ENCODE data around the gene LHX8. TPM values are rescaled to one million over a fixed set of nuclear protein-coding genes. Genes with fewer than 3 reads are reported as not detected.
"Not testable (repeated sequence)": the region's sequence is repeated elsewhere in the genome, so short reads cannot be mapped to it uniquely, and the experiment has no call there.

LHX8 gene
- total RNA-seq, 2 donors from 2014 or later = not detected

- peaks cover 13% of the 10 kb centered on the region for H3K9me3 ChIP-seq (ENCODE audit: control insufficient read depth, low read length)
- no peak for TF ChIP-seq CTCF (conservative IDR thresholded peaks at IDR 0.05)
- no peaks in the 10 kb centered on the region for H3K4me1 ChIP-seq (ENCODE audit: control insufficient read depth, insufficient read depth, low read length)
- Mint-ChIP-seq H3K9me3 (peaks cover 15% of the 10 kb centered on the region), H3K36me3 (ENCODE audit: low read depth) (no peaks in the 10 kb centered on the region), H3K4me1 (peaks cover 4% of the 10 kb centered on the region), H3K4me3 (no peak overlapping the region), H3K27ac (no peak overlapping the region), H3K27me3 (ENCODE audit: insufficient read depth) (peaks cover 5% of the 10 kb centered on the region)
- no peaks in the 10 kb centered on the region for H3K36me3 ChIP-seq (ENCODE audit: control insufficient read depth, insufficient read depth, low read length)
- no peak overlapping the region for H3K9ac ChIP-seq (ENCODE audit: extremely low read depth, low read length, poor library complexity, severe bottlenecking)
- H3K4me3 ChIP-seq (ENCODE audit: low read length) = no peak overlapping the region
- peaks cover 9% of the 10 kb centered on the region for H3K27me3 ChIP-seq (ENCODE audit: control insufficient read depth, insufficient read depth, low read length, poor library complexity, severe bottlenecking)
- WGBS, 2 experiments (ENCODE audit: insufficient coverage in 1 of 2, insufficient read length in 1 of 2) = 92% methylated on average over 1 of the region's 1 CpG; no CpG with 5 or more reads in 1 of the 2 experiments
- H3K27ac ChIP-seq (ENCODE audit: low read depth, low read length) = no peak overlapping the region
- DNase-seq = no peak
Measured at GRCh38 chr1:75171876-75172275, 37.7 kb downstream of the LHX8 start.

- Mint-ChIP-seq H3K27ac (no peak overlapping the region), H3K36me3 (ENCODE audit: low read depth) (no peaks in the 10 kb centered on the region), H3K27me3 (ENCODE audit: insufficient read depth) (peaks cover 2% of the 10 kb centered on the region), H3K4me1 (peaks cover 4% of the 10 kb centered on the region), H3K9me3 (peaks cover 15% of the 10 kb centered on the region), H3K4me3 (no peak overlapping the region)
- no peak for DNase-seq
- peaks cover 13% of the 10 kb centered on the region for H3K9me3 ChIP-seq (ENCODE audit: control insufficient read depth, low read length)
- TF ChIP-seq CTCF (conservative IDR thresholded peaks at IDR 0.05) = no peak
- no peak overlapping the region for H3K9ac ChIP-seq (ENCODE audit: extremely low read depth, low read length, poor library complexity, severe bottlenecking)
- H3K27ac ChIP-seq (ENCODE audit: low read depth, low read length) = no peak overlapping the region
- WGBS, 2 experiments (ENCODE audit: insufficient coverage in 1 of 2, insufficient read length in 1 of 2) = 64 to 83% methylated on average over 1 of the region's 1 CpG
- peaks cover 3% of the 10 kb centered on the region for H3K27me3 ChIP-seq (ENCODE audit: control insufficient read depth, insufficient read depth, low read length, poor library complexity, severe bottlenecking)
- no peaks in the 10 kb centered on the region for H3K36me3 ChIP-seq (ENCODE audit: control insufficient read depth, insufficient read depth, low read length)
- no peaks in the 10 kb centered on the region for H3K4me1 ChIP-seq (ENCODE audit: control insufficient read depth, insufficient read depth, low read length)
- H3K4me3 ChIP-seq (ENCODE audit: low read length) = no peak overlapping the region
Measured at GRCh38 chr1:75172556-75172955, 38.4 kb downstream of the LHX8 start.

GRCh38 chr1:75174031-75174760, 40.0 kb downstream of the LHX8 start:
- H3K36me3 Mint-ChIP-seq (ENCODE audit: low read depth) = no peaks in the 10 kb centered on the region
- no peak overlapping the region for H3K9ac ChIP-seq (ENCODE audit: extremely low read depth, low read length, poor library complexity, severe bottlenecking)
- no peak overlapping the region for H3K27ac Mint-ChIP-seq
- no peak overlapping the region for H3K4me3 ChIP-seq (ENCODE audit: low read length)
- no peaks in the 10 kb centered on the region for H3K4me1 ChIP-seq (ENCODE audit: control insufficient read depth, insufficient read depth, low read length)
- WGBS, 2 experiments (ENCODE audit: insufficient coverage in 1 of 2, insufficient read length in 1 of 2) = 91% methylated on average over 1 to 2 of the region's 2 CpGs
- peaks cover 4% of the 10 kb centered on the region for H3K4me1 Mint-ChIP-seq
- no peaks in the 10 kb centered on the region for H3K27me3 ChIP-seq (ENCODE audit: control insufficient read depth, insufficient read depth, low read length, poor library complexity, severe bottlenecking)
- H3K36me3 ChIP-seq (ENCODE audit: control insufficient read depth, insufficient read depth, low read length) = no peaks in the 10 kb centered on the region
- H3K4me3 Mint-ChIP-seq = no peak overlapping the region
- TF ChIP-seq CTCF (conservative IDR thresholded peaks at IDR 0.05) = no peak
- DNase-seq = no peak
- peaks cover 13% of the 10 kb centered on the region for H3K9me3 ChIP-seq (ENCODE audit: control insufficient read depth, low read length)
- H3K27me3 Mint-ChIP-seq (ENCODE audit: insufficient read depth) = peaks cover 5% of the 10 kb centered on the region
- peaks cover 15% of the 10 kb centered on the region for H3K9me3 Mint-ChIP-seq
- H3K27ac ChIP-seq (ENCODE audit: low read depth, low read length) = no peak overlapping the region

- H3K4me3 ChIP-seq (ENCODE audit: low read length); H3K9ac ChIP-seq (ENCODE audit: extremely low read depth, low read length, poor library complexity, severe bottlenecking): not testable (repeated sequence)
- WGBS, 2 experiments (ENCODE audit: insufficient coverage in 1 of 2, insufficient read length in 1 of 2) = 90 to 95% methylated on average over 10 to 13 of the region's 13 CpGs
Measured at GRCh38 chr1:75181214-75181955, 47.2 kb downstream of the LHX8 start.

More at GRCh38 chr1:75181214-75181955, 47.2 kb downstream of the LHX8 start:
- H3K4me1 ChIP-seq (ENCODE audit: control insufficient read depth, insufficient read depth, low read length); H3K9me3 ChIP-seq (ENCODE audit: control insufficient read depth, low read length); H3K27me3 ChIP-seq (ENCODE audit: control insufficient read depth, insufficient read depth, low read length, poor library complexity, severe bottlenecking); H3K4me3 Mint-ChIP-seq; H3K4me1 Mint-ChIP-seq; H3K36me3 ChIP-seq (ENCODE audit: control insufficient read depth, insufficient read depth, low read length); H3K27ac Mint-ChIP-seq; H3K36me3 Mint-ChIP-seq (ENCODE audit: low read depth); H3K27ac ChIP-seq (ENCODE audit: low read depth, low read length); H3K27me3 Mint-ChIP-seq (ENCODE audit: insufficient read depth): not testable (repeated sequence)
- DNase-seq = peak; percentile 46
- peaks cover 25% of the 10 kb centered on the region for H3K9me3 Mint-ChIP-seq

Measured in endodermal cell (in vitro differentiated cells).